ENCODE data around the gene SGSM1.

The SGSM1 gene

GRCh38 chr22:24951942-24952836 is 146.2 kb downstream of the SGSM1 start, which contains the start of gene KIAA1671:
Gene KIAA1671, plus strand, starts transcription at chr22:24952716. Its CDS starts 75,284 bp downstream, at chr22:25028000.
- peak; percentile 78 for DNase-seq (ENCODE audit: low read depth)

GRCh38 chr22:24952837-24953383 is 146.9 kb downstream of the SGSM1 start:
- DNase-seq (ENCODE audit: low read depth) = no peak

GRCh38 chr22:24953384-24954113 is 147.5 kb downstream of the SGSM1 start:
- no peak for DNase-seq (ENCODE audit: low read depth)

GRCh38 chr22:24954114-24954463 is 148.1 kb downstream of the SGSM1 start:
- no peak for DNase-seq (ENCODE audit: low read depth)

GRCh38 chr22:24954856-24955255 is 148.8 kb downstream of the SGSM1 start:
- DNase-seq (ENCODE audit: low read depth) = no peak

- DNase-seq (ENCODE audit: low read depth) = no peak
Observed at GRCh38 chr22:24957043-24957442, 151.0 kb downstream of the SGSM1 start.

- no peak for DNase-seq (ENCODE audit: low read depth)
Observed at GRCh38 chr22:24961217-24961844, 155.3 kb downstream of the SGSM1 start.

- no peak for DNase-seq (ENCODE audit: low read depth)
Observed at GRCh38 chr22:24962094-24962493, 156.1 kb downstream of the SGSM1 start.

- DNase-seq (ENCODE audit: low read depth) = no peak
Observed at GRCh38 chr22:24962835-24963234, 156.8 kb downstream of the SGSM1 start.

- DNase-seq (ENCODE audit: low read depth) = no peak
Observed at GRCh38 chr22:24964441-24964840, 158.4 kb downstream of the SGSM1 start.

- DNase-seq (ENCODE audit: low read depth) = no peak
Observed at GRCh38 chr22:24965822-24966626, 160.0 kb downstream of the SGSM1 start.

GRCh38 chr22:24968066-24968561 is 162.1 kb downstream of the SGSM1 start:
- DNase-seq (ENCODE audit: low read depth) = no peak

- DNase-seq (ENCODE audit: low read depth) = no peak
Observed at GRCh38 chr22:24969560-24970301, 163.7 kb downstream of the SGSM1 start.

- no peak for DNase-seq (ENCODE audit: low read depth)
Observed at GRCh38 chr22:24972369-24972768, 166.4 kb downstream of the SGSM1 start.

- DNase-seq (ENCODE audit: low read depth) = no peak
Observed at GRCh38 chr22:24973872-24974271, 167.9 kb downstream of the SGSM1 start.

- no peak for DNase-seq (ENCODE audit: low read depth)
Observed at GRCh38 chr22:24975125-24975640, 169.2 kb downstream of the SGSM1 start.

GRCh38 chr22:24975813-24976341 is 169.9 kb downstream of the SGSM1 start:
- DNase-seq (ENCODE audit: low read depth) = no peak

- no peak for DNase-seq (ENCODE audit: low read depth)
Observed at GRCh38 chr22:24976442-24977218, 170.6 kb downstream of the SGSM1 start.
